PFSK-1 (cell line): Measurements from ENCODE around the gene JAM2.

Experiments used
- FOXP2 ChIP-seq: optimal IDR thresholded peaks from 2 replicates; pipeline ENCODE3; 2011; ENCODE audit warnings: borderline replicate concordance, control low read depth, inconsistent platforms; ENCODE audit not compliant: insufficient read depth; ENCODE audit errors: extremely low read length, extremely low read depth
- POLR2AphosphoS5 ChIP-seq: IDR thresholded peaks from 2 replicates; pipeline ENCODE4 v1.6.1; 2012; ENCODE audit warnings: low read depth, mild to moderate bottlenecking, control low read depth, low read length, moderate library complexity
- SIN3A ChIP-seq: IDR thresholded peaks from 2 replicates; pipeline ENCODE4 v1.6.1; 2012; ENCODE audit warnings: mild to moderate bottlenecking, low read length, moderate library complexity, borderline replicate concordance; ENCODE audit not compliant: insufficient read depth
- TAF1 ChIP-seq: IDR thresholded peaks from 2 replicates; pipeline ENCODE4 v1.6.1; 2012; ENCODE audit warnings: low read length, control low read depth, borderline replicate concordance; ENCODE audit not compliant: insufficient read depth
- TF ChIP-seq, protein P1 (sequence below), 2 experiments: IDR thresholded peaks; 2 replicates each; pipeline versions ENCODE4 v1.6.1 to v1.8.0; 2011 to 2012; ENCODE audit warnings: low read depth in 2 of 2, low read length in 2 of 2, control low read depth in 1 of 2, inconsistent platforms in 1 of 2, mild to moderate bottlenecking in 1 of 2, moderate library complexity in 1 of 2; ENCODE audit not compliant: insufficient read depth in 1 of 2

Gene JAM2

DNA sequence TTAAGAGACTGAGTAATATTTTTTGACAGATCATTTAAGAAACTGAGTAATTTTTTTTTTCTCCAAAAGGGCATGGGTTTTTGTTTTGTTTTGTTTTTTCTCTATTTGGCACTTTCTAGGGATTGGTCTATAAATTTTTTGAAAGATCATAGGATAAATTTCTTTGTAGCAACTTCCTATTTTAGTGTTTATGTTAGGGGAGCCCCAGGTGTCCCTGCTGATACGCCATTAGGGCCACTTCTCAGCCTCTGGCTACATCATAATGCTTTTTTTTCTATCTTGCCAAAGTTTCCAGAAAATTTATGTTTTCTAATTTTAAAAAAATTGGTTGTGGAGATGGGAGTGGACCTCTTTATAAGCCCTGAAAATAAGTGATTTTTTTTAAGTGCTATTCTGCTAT lies 98.4 kb downstream of the JAM2 start:
- TF ChIP-seq TAF1 = no peak
- TF ChIP-seq, protein P1, sequence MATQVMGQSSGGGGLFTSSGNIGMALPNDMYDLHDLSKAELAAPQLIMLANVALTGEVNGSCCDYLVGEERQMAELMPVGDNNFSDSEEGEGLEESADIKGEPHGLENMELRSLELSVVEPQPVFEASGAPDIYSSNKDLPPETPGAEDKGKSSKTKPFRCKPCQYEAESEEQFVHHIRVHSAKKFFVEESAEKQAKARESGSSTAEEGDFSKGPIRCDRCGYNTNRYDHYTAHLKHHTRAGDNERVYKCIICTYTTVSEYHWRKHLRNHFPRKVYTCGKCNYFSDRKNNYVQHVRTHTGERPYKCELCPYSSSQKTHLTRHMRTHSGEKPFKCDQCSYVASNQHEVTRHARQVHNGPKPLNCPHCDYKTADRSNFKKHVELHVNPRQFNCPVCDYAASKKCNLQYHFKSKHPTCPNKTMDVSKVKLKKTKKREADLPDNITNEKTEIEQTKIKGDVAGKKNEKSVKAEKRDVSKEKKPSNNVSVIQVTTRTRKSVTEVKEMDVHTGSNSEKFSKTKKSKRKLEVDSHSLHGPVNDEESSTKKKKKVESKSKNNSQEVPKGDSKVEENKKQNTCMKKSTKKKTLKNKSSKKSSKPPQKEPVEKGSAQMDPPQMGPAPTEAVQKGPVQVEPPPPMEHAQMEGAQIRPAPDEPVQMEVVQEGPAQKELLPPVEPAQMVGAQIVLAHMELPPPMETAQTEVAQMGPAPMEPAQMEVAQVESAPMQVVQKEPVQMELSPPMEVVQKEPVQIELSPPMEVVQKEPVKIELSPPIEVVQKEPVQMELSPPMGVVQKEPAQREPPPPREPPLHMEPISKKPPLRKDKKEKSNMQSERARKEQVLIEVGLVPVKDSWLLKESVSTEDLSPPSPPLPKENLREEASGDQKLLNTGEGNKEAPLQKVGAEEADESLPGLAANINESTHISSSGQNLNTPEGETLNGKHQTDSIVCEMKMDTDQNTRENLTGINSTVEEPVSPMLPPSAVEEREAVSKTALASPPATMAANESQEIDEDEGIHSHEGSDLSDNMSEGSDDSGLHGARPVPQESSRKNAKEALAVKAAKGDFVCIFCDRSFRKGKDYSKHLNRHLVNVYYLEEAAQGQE (IDR thresholded peaks at IDR 0.05; ENCODE audit: insufficient read depth in 1 of 2, low read depth in 2 of 2, low read length in 2 of 2) = no peak
- TF ChIP-seq FOXP2 = no peak
- no peak for TF ChIP-seq POLR2AphosphoS5
- TF ChIP-seq SIN3A = no peak

DNA sequence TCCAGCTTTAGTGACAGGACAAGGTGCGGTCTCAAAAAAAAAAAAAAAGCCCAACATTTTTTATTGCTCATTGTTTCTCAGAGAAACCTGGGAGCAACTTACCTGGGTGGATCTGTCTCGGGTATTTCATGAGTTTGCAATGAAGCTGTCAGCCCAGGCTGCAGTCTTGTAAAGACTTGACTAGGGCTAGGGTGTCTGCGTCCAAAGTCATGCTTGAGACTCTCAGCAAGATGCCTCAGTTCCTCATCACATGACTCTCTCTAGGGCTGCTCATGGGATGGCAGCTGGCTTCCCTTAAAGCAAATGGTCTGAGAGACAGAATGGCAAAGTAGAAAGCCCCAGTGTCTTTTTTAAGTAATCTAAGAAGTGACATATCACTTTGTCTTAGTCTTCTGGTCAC lies 103.8 kb downstream of the JAM2 start:
- TF ChIP-seq, protein P1 (IDR thresholded peaks at IDR 0.05; ENCODE audit: insufficient read depth in 1 of 2, low read depth in 2 of 2, low read length in 2 of 2) = no peak

DNA sequence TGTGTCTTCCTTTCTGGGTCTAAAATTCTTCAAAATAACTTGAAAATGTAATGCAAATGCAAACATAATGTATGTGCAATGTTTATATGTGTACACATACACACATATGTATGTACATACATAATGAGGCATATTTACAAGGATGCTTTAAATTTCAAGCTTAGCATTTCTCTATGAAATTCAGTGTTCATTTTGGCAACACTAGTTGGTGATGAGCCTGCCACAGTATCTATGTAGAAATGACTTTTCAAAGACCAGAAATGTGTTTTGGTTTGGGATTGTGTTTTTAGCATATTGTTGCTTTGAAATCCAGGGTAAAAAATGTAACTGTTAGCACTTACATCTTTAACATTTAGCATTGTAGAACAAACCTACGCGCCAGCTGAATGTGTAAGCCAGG lies 105.8 kb downstream of the JAM2 start:
- TF ChIP-seq FOXP2 (no peak), TAF1 (no peak), SIN3A (no peak), POLR2AphosphoS5 (no peak)
- TF ChIP-seq, protein P1 (IDR thresholded peaks at IDR 0.05; ENCODE audit: insufficient read depth in 1 of 2, low read depth in 2 of 2, low read length in 2 of 2) = no peak

DNA sequence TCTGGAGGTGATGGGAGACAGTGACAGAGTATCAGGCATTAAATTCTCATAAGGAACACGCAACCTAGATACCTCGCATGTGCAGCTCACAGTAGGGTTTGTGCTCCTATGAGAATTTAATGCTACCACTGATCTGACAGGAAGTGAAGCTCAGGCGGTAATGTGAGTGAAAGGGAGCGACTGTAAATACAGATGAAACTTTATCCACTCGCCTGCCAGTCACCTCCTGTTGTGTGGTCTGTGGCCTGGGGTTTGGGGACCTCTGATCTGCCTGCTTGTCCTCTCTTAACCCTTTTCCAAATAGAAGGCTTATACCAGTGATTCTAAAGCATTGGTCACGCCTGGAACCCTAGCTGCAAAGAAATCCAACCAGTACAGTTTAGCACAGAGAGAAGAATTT lies 111.0 kb downstream of the JAM2 start:
- TF ChIP-seq TAF1 (no peak), SIN3A (no peak), POLR2AphosphoS5 (no peak), FOXP2 (no peak)
- TF ChIP-seq, protein P1 (IDR thresholded peaks at IDR 0.05; ENCODE audit: insufficient read depth in 1 of 2, low read depth in 2 of 2, low read length in 2 of 2) = no peak

DNA sequence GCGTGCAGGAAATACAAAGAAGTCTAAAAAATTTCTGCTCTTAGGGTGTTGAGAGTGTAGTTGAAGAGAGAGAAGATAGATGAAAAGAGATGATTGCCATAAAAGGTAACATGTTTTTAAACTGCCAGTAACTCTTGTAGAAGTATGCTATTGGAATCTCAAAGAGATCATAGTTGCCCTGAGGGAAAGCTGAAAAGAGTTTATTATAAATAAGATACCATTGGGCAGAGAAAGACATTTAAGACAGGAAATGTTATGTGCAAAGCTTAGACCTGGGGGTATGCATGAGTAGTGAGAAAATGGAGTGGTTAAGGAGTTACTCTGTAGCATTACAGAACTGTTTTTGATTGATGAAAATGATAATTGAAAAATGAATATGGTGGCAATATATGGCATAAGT lies 113.4 kb downstream of the JAM2 start:
- TF ChIP-seq POLR2AphosphoS5 (no peak), SIN3A (no peak), FOXP2 (no peak), TAF1 (no peak)
- TF ChIP-seq, protein P1 (IDR thresholded peaks at IDR 0.05; ENCODE audit: insufficient read depth in 1 of 2, low read depth in 2 of 2, low read length in 2 of 2) = no peak
